GM18870 (cell line): Measurements from ENCODE around the gene OBSL1.

Experiments used
- ATAC-seq: cut with Tn5 transposase; IDR thresholded peaks from one replicate; pipeline ENCODE4 v1.9.1; 2021; ENCODE audit warnings: moderate library complexity; ENCODE audit not compliant: unreplicated experiment

Gene OBSL1

GRCh38 chr2:219597552-219598307 is 26.4 kb upstream of the OBSL1 start, which contains the start of gene STK11IP:
STK11IP (plus strand) TSS chr2:219597857; CDS start chr2:219598120, 263 bp downstream.
- peak; percentile 79 for ATAC-seq

GRCh38 chr2:219596954-219597551 is 25.7 kb upstream of the OBSL1 start:
- peak; percentile 5 for ATAC-seq

- ATAC-seq = no peak
Measured at GRCh38 chr2:219595256-219595655, 23.9 kb upstream of the OBSL1 start.

- ATAC-seq = no peak
Measured at GRCh38 chr2:219593154-219593553, 21.8 kb upstream of the OBSL1 start.

- no peak for ATAC-seq
Measured at GRCh38 chr2:219592736-219593135, 21.4 kb upstream of the OBSL1 start.

GRCh38 chr2:219591091-219591490 is 19.8 kb upstream of the OBSL1 start:
- ATAC-seq = no peak

GRCh38 chr2:219581346-219581745 is 10.0 kb upstream of the OBSL1 start:
- ATAC-seq = no peak

GRCh38 chr2:219578811-219579613 is 7.7 kb upstream of the OBSL1 start:
- no peak for ATAC-seq

- no peak for ATAC-seq
Measured at GRCh38 chr2:219576505-219577388, 5.4 kb upstream of the OBSL1 start.

- ATAC-seq = no peak
Measured at GRCh38 chr2:219575566-219576504, 4.5 kb upstream of the OBSL1 start.

- no peak for ATAC-seq
Measured at GRCh38 chr2:219574484-219575311, 3.4 kb upstream of the OBSL1 start.

GRCh38 chr2:219573166-219573565 is 1.8 kb upstream of the OBSL1 start:
- no peak for ATAC-seq

- ATAC-seq = no peak
Measured at GRCh38 chr2:219572237-219573001, 1.1 kb upstream of the OBSL1 start, which contains the start of gene INHA. INHA (plus strand) TSS chr2:219572310; CDS start chr2:219572375, 65 bp downstream.

GRCh38 chr2:219570924-219571310 is 422 bp downstream of the OBSL1 start:
- no peak for ATAC-seq

- no peak for ATAC-seq
Measured at GRCh38 chr2:219570194-219570923, 980 bp downstream of the OBSL1 start.

- no peak for ATAC-seq
Measured at GRCh38 chr2:219569635-219570034, 1.7 kb downstream of the OBSL1 start.

- no peak for ATAC-seq
Measured at GRCh38 chr2:219569041-219569440, 2.3 kb downstream of the OBSL1 start.
